ENCODE data around the gene GNB2.

The GNB2 gene

DNA sequence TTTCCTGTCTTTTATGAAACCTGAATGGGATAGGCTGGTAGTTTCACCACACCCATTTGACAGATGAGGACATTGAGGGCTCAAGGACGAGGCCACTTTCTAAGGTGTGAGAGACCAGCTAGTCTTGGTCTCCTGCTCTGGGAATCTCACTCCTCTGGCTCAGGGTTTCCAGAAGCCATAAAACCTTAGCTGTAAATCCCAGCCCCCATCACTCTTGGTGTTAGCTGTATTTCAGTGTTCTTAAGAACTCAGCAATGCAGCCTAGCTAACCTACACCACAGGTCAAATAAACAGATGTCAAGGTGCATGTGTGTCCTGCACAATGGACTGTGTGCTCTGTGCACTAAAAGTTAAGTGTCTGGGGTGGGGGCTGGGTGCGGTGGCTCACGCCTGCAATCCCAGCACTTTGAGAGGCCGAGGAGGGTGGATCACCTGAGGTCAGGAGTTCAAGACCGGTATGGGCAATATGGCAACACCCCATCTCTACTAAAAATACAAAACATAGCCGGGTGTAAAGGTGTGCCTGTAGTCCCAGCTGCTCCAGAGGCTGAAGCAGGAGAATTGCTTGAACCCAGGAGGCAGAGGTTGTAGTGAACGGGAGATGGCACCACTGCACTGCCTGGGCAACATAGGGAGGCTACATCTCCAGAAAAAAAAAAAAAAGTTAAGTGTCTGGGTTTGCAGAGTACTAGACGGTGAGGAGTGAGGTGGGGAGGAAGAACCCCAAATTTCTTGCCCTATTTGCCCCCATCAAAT, 46.2 kb downstream of the GNB2 start:
- no peak overlapping the region for H3K9ac ChIP-seq (ENCODE audit: low read length)
- H2AFZ ChIP-seq (ENCODE audit: low read depth, low read length), result no peak overlapping the region
- no peaks in the 10 kb centered on the region for H3K79me2 ChIP-seq (ENCODE audit: low read length)
- H3K4me1 ChIP-seq (ENCODE audit: low read length), result no peaks in the 10 kb centered on the region
- no peak overlapping the region for H3K4me2 ChIP-seq (ENCODE audit: low read length)
- TF ChIP-seq, protein P1, sequence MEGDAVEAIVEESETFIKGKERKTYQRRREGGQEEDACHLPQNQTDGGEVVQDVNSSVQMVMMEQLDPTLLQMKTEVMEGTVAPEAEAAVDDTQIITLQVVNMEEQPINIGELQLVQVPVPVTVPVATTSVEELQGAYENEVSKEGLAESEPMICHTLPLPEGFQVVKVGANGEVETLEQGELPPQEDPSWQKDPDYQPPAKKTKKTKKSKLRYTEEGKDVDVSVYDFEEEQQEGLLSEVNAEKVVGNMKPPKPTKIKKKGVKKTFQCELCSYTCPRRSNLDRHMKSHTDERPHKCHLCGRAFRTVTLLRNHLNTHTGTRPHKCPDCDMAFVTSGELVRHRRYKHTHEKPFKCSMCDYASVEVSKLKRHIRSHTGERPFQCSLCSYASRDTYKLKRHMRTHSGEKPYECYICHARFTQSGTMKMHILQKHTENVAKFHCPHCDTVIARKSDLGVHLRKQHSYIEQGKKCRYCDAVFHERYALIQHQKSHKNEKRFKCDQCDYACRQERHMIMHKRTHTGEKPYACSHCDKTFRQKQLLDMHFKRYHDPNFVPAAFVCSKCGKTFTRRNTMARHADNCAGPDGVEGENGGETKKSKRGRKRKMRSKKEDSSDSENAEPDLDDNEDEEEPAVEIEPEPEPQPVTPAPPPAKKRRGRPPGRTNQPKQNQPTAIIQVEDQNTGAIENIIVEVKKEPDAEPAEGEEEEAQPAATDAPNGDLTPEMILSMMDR (IDR thresholded peaks at IDR 0.05; ENCODE audit: low read depth, low read length), result no peak
- no peak for TF ChIP-seq EZH2phosphoT487 (IDR thresholded peaks at IDR 0.05; ENCODE audit: low read depth)
- no peaks in the 10 kb centered on the region for H4K20me1 ChIP-seq (ENCODE audit: insufficient read depth, low read length)
- H3K36me3 ChIP-seq (replicated peaks; ENCODE audit: low read depth, low read length), result no peaks in the 10 kb centered on the region
- no peaks in the 10 kb centered on the region for H3K27me3 ChIP-seq (ENCODE audit: low read depth, low read length)
- H3K27ac ChIP-seq (ENCODE audit: low read length), result no peak overlapping the region
- H3K4me3 ChIP-seq (ENCODE audit: low read length), result no peak overlapping the region
- H3K9me3 ChIP-seq (ENCODE audit: insufficient read depth, low read length), result no peaks in the 10 kb centered on the region

DNA sequence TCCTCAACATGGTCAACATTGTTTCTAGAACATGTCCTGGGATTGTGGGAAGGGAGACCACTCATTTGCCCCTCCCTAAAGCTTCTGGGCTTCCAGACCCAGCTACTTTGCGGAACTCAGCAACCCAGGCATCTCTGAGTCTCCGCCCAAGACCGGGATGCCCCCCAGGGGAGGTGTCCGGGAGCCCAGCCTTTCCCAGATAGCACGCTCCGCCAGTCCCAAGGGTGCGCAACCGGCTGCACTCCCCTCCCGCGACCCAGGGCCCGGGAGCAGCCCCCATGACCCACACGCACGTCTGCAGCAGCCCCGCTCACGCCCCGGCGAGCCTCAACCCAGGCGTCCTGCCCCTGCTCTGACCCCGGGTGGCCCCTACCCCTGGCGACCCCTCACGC, 46.7 kb downstream of the GNB2 start, which contains the start of gene EPO:
TSS of gene EPO (plus strand) at position 190 of the 392 bp plus-strand sequence. CDS start 513 bp downstream, outside the sequence.
- H2AFZ ChIP-seq (ENCODE audit: low read depth, low read length), result no peak within 1 kb of the TSS
- H3K9ac ChIP-seq (ENCODE audit: low read length), result no peak within 1 kb of the TSS
- no peaks in the 10 kb centered on the region for H3K4me1 ChIP-seq (ENCODE audit: low read length)
- no peaks in the 10 kb centered on the region for H3K27me3 ChIP-seq (ENCODE audit: low read depth, low read length)
- H3K9me3 ChIP-seq (ENCODE audit: insufficient read depth, low read length), result no peaks in the 10 kb centered on the region
- H3K4me2 ChIP-seq (ENCODE audit: low read length), result no peak within 1 kb of the TSS
- TF ChIP-seq, protein P1 (IDR thresholded peaks at IDR 0.05; ENCODE audit: low read depth, low read length), result no peak
- TF ChIP-seq EZH2phosphoT487 (IDR thresholded peaks at IDR 0.05; ENCODE audit: low read depth), result no peak
- no peak within 1 kb of the TSS for H3K27ac ChIP-seq (ENCODE audit: low read length)
- no peaks in the 10 kb centered on the region for H4K20me1 ChIP-seq (ENCODE audit: insufficient read depth, low read length)
- H3K36me3 ChIP-seq (replicated peaks; ENCODE audit: low read depth, low read length), result no peaks in the 10 kb centered on the region
- no peaks in the 10 kb centered on the region for H3K79me2 ChIP-seq (ENCODE audit: low read length)
- no peak within 1 kb of the TSS for H3K4me3 ChIP-seq (ENCODE audit: low read length)

DNA sequence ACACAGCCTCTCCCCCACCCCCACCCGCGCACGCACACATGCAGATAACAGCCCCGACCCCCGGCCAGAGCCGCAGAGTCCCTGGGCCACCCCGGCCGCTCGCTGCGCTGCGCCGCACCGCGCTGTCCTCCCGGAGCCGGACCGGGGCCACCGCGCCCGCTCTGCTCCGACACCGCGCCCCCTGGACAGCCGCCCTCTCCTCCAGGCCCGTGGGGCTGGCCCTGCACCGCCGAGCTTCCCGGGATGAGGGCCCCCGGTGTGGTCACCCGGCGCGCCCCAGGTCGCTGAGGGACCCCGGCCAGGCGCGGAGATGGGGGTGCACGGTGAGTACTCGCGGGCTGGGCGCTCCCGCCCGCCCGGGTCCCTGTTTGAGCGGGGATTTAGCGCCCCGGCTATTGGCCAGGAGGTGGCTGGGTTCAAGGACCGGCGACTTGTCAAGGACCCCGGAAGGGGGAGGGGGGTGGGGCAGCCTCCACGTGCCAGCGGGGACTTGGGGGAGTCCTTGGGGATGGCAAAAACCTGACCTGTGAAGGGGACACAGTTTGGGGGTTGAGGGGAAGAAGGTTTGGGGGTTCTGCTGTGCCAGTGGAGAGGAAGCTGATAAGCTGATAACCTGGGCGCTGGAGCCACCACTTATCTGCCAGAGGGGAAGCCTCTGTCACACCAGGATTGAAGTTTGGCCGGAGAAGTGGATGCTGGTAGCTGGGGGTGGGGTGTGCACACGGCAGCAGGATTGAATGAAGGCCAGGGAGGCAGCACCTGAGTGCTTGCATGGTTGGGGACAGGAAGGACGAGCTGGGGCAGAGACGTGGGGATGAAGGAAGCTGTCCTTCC, 47.3 kb downstream of the GNB2 start:
- Histone ChIP-seq H3K27me3 (ENCODE audit: low read depth, low read length) (peaks cover 3% of the 10 kb centered on the region), H3K36me3 (replicated peaks; ENCODE audit: low read depth, low read length) (no peaks in the 10 kb centered on the region), H3K4me1 (ENCODE audit: low read length) (peaks cover 5% of the 10 kb centered on the region; the same call in 1 of the 2 replicates), H3K27ac (ENCODE audit: low read length) (no peak overlapping the region), H3K4me2 (ENCODE audit: low read length) (no peak overlapping the region), H3K4me3 (ENCODE audit: low read length) (no peak overlapping the region), H3K79me2 (ENCODE audit: low read length) (no peaks in the 10 kb centered on the region), H2AFZ (ENCODE audit: low read depth, low read length) (no peak overlapping the region), H3K9ac (ENCODE audit: low read length) (no peak overlapping the region), H4K20me1 (ENCODE audit: insufficient read depth, low read length) (no peaks in the 10 kb centered on the region), H3K9me3 (ENCODE audit: insufficient read depth, low read length) (no peaks in the 10 kb centered on the region)
- TF ChIP-seq, protein P1 (IDR thresholded peaks at IDR 0.05; ENCODE audit: low read depth, low read length), result no peak
- no peak for TF ChIP-seq EZH2phosphoT487 (IDR thresholded peaks at IDR 0.05; ENCODE audit: low read depth)

DNA sequence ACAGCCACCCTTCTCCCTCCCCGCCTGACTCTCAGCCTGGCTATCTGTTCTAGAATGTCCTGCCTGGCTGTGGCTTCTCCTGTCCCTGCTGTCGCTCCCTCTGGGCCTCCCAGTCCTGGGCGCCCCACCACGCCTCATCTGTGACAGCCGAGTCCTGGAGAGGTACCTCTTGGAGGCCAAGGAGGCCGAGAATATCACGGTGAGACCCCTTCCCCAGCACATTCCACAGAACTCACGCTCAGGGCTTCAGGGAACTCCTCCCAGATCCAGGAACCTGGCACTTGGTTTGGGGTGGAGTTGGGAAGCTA, 47.9 kb downstream of the GNB2 start:
- peaks cover 4% of the 10 kb centered on the region for H3K27me3 ChIP-seq (ENCODE audit: low read depth, low read length)
- no peak overlapping the region for H3K27ac ChIP-seq (ENCODE audit: low read length)
- no peaks in the 10 kb centered on the region for H3K79me2 ChIP-seq (ENCODE audit: low read length)
- TF ChIP-seq EZH2phosphoT487 (IDR thresholded peaks at IDR 0.05; ENCODE audit: low read depth), result no peak
- TF ChIP-seq, protein P1 (IDR thresholded peaks at IDR 0.05; ENCODE audit: low read depth, low read length), result no peak
- no peak overlapping the region for H2AFZ ChIP-seq (ENCODE audit: low read depth, low read length)
- no peaks in the 10 kb centered on the region for H3K9me3 ChIP-seq (ENCODE audit: insufficient read depth, low read length)
- H3K4me2 ChIP-seq (ENCODE audit: low read length), result no peak overlapping the region
- H3K9ac ChIP-seq (ENCODE audit: low read length), result no peak overlapping the region
- no peaks in the 10 kb centered on the region for H3K36me3 ChIP-seq (replicated peaks; ENCODE audit: low read depth, low read length)
- no peak overlapping the region for H3K4me3 ChIP-seq (ENCODE audit: low read length)
- no peaks in the 10 kb centered on the region for H4K20me1 ChIP-seq (ENCODE audit: insufficient read depth, low read length)
- H3K4me1 ChIP-seq (ENCODE audit: low read length), result peaks cover 6% of the 10 kb centered on the region; the same call in 1 of the 2 replicates

Data from OCI-LY3 (cell line).